Keratinocyte (primary cell): ENCODE data around the gene SMG9. TPM values are rescaled to one million over a fixed set of nuclear protein-coding genes. Genes with fewer than 3 reads are reported as not detected.

ENCODE experiments used
- DNase-seq: peaks from one replicate; pipeline ENCODE4 v3.0.0-alpha.2; 2011; ENCODE audit warnings: low read depth, missing footprints, low spot score
- FAIRE-seq: peaks from 2 replicates; lab custom pipeline; 2011; peaks lifted over from hg19 to GRCh38; lab: Jason Lieb, UNC
- H2AFZ ChIP-seq: 2 replicates; pipeline ENCODE4 v1.6.0; 2012; ENCODE audit warnings: low read length, control low read depth, inconsistent platforms; ENCODE audit not compliant: control insufficient read depth
- H3K27ac ChIP-seq: 2 replicates; pipeline ENCODE4 v1.5.1; 2011; ENCODE audit warnings: low read length; ENCODE audit not compliant: control insufficient read depth, insufficient read depth
- H3K27me3 ChIP-seq: 3 replicates; pipeline ENCODE4 v1.6.0; 2011; ENCODE audit warnings: low read length; ENCODE audit not compliant: control insufficient read depth, insufficient read depth; ENCODE audit errors: extremely low read depth
- H3K36me3 ChIP-seq, 2 experiments: 2 replicates in 1 of 2; 3 replicates in 1 of 2; pipeline ENCODE4 v1.5.1; 2011; ENCODE audit warnings: low read length in 2 of 2, mild to moderate bottlenecking in 1 of 2; ENCODE audit not compliant: control insufficient read depth in 2 of 2, insufficient read depth in 2 of 2; ENCODE audit errors: extremely low read depth in 1 of 2
- H3K4me1 ChIP-seq: 3 replicates; pipeline ENCODE4 v1.5.1; 2011; ENCODE audit warnings: low read length; ENCODE audit not compliant: control insufficient read depth, insufficient read depth; ENCODE audit errors: extremely low read depth
- H3K4me2 ChIP-seq: 3 replicates; pipeline ENCODE4 v1.6.0; 2011; ENCODE audit warnings: low read depth, low read length; ENCODE audit not compliant: control insufficient read depth, insufficient read depth; ENCODE audit errors: extremely low read depth
- H3K4me3 ChIP-seq, 3 experiments: fragments of 200-600 bp in 1 of 3; sonication (generic) in 1 of 3; 2 replicates in 2 of 3; 3 replicates in 1 of 3; pipeline ENCODE4 v1.5.1; 2011 to 2016; ENCODE audit warnings: low read length in 3 of 3, mild to moderate bottlenecking in 3 of 3, control low read depth in 2 of 3, inconsistent platforms in 1 of 3, low read depth in 1 of 3, mixed read lengths in 1 of 3, mixed run types in 1 of 3, moderate library complexity in 1 of 3; ENCODE audit not compliant: control insufficient read depth in 2 of 3, insufficient read depth in 2 of 3; ENCODE audit errors: extremely low read depth in 1 of 3
- H3K79me2 ChIP-seq: 2 replicates; pipeline ENCODE4 v1.6.0; 2012; ENCODE audit warnings: low read length; ENCODE audit not compliant: control insufficient read depth, insufficient read depth
- H3K9ac ChIP-seq: 3 replicates; pipeline ENCODE4 v1.6.0; 2011; ENCODE audit warnings: low read length; ENCODE audit not compliant: control insufficient read depth, insufficient read depth; ENCODE audit errors: extremely low read depth
- H3K9me1 ChIP-seq: 3 replicates; pipeline ENCODE4 v1.6.0; 2011; ENCODE audit warnings: low read length; ENCODE audit not compliant: control insufficient read depth, insufficient read depth; ENCODE audit errors: extremely low read depth
- H3K9me3 ChIP-seq: 2 replicates; pipeline ENCODE4 v1.5.1; 2012; ENCODE audit warnings: low read depth, low read length; ENCODE audit not compliant: control insufficient read depth
- H4K20me1 ChIP-seq: 3 replicates; pipeline ENCODE4 v1.6.0; 2011; ENCODE audit warnings: low read length; ENCODE audit not compliant: control insufficient read depth, insufficient read depth; ENCODE audit errors: extremely low read depth
- EZH2 ChIP-seq: IDR thresholded peaks from one replicate; pipeline ENCODE4 v1.6.1; 2012; ENCODE audit warnings: inconsistent platforms, mild to moderate bottlenecking, low read length, moderate library complexity
- dilution Hi-C: fragments of 300-500 bp; cut with MboI; formaldehyde crosslinking; loops from one replicate; pipeline ENCODE4 v1.7.0; 2020; ENCODE audit warnings: low sequenced_read_pairs; ENCODE audit not compliant: extremely low pct_ligation_motif_present
- polyA plus RNA-seq, 5 experiments: library from polyadenylated mRNA; depleted of rRNA in 3 of 5; stranded (reverse) in 3 of 5; stranded (forward) in 1 of 5; unstranded in 1 of 5; fragments of >200 nt; gene quantifications; 1 replicate in 1 of 5; 2 replicates in 3 of 5; 3 replicates in 1 of 5; pipeline versions ENCODE4 v1.2.1 to v1.2.3, GENCODE V29; 2011 to 2012; ENCODE audit warnings: missing spikeins in 2 of 5, low read depth in 1 of 5, low replicate concordance in 1 of 5
- TF ChIP-seq, protein P1 (sequence below), 3 experiments: IDR thresholded peaks in 1 of 3; conservative IDR thresholded peaks in 1 of 3; optimal IDR thresholded peaks in 1 of 3; 2 replicates in 2 of 3; 3 replicates in 1 of 3; pipeline versions ENCODE3 to v1.5.1; 2011; ENCODE audit warnings: low read length in 3 of 3, mild to moderate bottlenecking in 3 of 3, moderate library complexity in 2 of 3, control low read depth in 1 of 3, inconsistent platforms in 1 of 3; ENCODE audit not compliant: insufficient read depth in 2 of 3; ENCODE audit errors: extremely low read depth in 1 of 3

SMG9 gene
- polyA plus RNA-seq, 1 donor (not counting 4 experiments of a cell fraction or from before 2014, with no cell fraction given) = 15.6 TPM

DNA sequence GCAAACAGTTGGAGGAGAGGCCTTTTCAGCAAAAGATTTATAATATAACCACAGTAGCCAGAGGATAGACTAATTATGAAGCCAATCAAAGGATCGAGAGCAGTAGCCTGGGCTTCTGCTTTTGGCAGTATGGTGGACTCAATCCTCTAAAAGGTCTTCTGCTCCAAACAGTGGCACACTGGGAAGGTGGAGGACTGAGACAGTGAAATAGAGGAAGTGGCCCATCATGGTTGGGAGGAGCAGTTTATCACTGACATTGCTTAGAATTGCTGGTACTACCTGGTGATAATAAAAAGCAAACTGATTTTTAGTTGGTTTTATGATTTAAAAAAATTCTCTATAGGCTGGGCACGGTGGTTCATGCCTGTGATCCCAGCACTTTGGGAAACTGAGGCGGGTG lies 63.9 kb downstream of the SMG9 start:
- TF ChIP-seq EZH2 = no peak
- TF ChIP-seq, protein P1, sequence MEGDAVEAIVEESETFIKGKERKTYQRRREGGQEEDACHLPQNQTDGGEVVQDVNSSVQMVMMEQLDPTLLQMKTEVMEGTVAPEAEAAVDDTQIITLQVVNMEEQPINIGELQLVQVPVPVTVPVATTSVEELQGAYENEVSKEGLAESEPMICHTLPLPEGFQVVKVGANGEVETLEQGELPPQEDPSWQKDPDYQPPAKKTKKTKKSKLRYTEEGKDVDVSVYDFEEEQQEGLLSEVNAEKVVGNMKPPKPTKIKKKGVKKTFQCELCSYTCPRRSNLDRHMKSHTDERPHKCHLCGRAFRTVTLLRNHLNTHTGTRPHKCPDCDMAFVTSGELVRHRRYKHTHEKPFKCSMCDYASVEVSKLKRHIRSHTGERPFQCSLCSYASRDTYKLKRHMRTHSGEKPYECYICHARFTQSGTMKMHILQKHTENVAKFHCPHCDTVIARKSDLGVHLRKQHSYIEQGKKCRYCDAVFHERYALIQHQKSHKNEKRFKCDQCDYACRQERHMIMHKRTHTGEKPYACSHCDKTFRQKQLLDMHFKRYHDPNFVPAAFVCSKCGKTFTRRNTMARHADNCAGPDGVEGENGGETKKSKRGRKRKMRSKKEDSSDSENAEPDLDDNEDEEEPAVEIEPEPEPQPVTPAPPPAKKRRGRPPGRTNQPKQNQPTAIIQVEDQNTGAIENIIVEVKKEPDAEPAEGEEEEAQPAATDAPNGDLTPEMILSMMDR (optimal IDR thresholded peaks at IDR 0.05 in 1 of 3, IDR thresholded peaks at IDR 0.05 in 1 of 3, conservative IDR thresholded peaks at IDR 0.05 in 1 of 3; ENCODE audit: extremely low read depth in 1 of 3, insufficient read depth in 2 of 3, low read length in 3 of 3) = no peak
- Histone ChIP-seq H3K9me1 (peaks cover 3% of the 10 kb centered on the region), H3K79me2 (no peaks in the 10 kb centered on the region), H3K9me3 (peaks cover 3% of the 10 kb centered on the region), H3K4me2 (no peak overlapping the region), H3K36me3 (no peaks in the 10 kb centered on the region), H3K9ac (no peak overlapping the region), H3K27ac (no peak overlapping the region), H3K4me1 (peaks cover 18% of the 10 kb centered on the region), H2AFZ (no peak overlapping the region), H3K27me3 (no peaks in the 10 kb centered on the region), H4K20me1 (no peaks in the 10 kb centered on the region), H3K4me3 (no peak overlapping the region)
- FAIRE-seq (no peak), DNase-seq (no peak)
- dilution Hi-C loops = no loop called here

DNA sequence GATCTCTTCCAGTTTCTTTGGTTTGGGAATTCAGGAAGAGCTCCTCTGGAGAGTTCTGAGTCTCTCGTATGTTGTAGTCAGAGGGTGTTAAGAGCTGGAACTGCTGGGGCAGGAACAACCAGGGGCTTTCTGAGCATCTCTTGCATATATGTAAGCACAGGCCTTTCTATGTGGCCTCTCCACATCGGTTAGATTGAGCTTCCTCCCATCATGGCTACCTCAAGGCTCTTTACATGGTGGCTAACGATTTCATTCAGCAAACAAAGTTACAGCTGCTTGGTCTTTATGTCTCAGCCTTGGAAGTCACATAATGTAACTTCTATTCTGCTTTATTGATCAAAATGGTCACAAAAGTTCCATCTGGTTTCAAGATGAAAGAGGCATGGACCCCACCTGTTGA lies 64.3 kb downstream of the SMG9 start:
- Histone ChIP-seq H3K27ac (no peak overlapping the region), H3K9me1 (peaks cover 3% of the 10 kb centered on the region), H3K36me3 (no peaks in the 10 kb centered on the region), H3K4me1 (peaks cover 18% of the 10 kb centered on the region), H2AFZ (no peak overlapping the region), H3K4me3 (no peak overlapping the region), H3K4me2 (no peak overlapping the region), H3K27me3 (no peaks in the 10 kb centered on the region), H4K20me1 (no peaks in the 10 kb centered on the region), H3K79me2 (no peaks in the 10 kb centered on the region), H3K9me3 (peaks cover 3% of the 10 kb centered on the region), H3K9ac (no peak overlapping the region)
- dilution Hi-C loops = no loop called here
- no peak for DNase-seq
- FAIRE-seq = no peak
- TF ChIP-seq, protein P1 (optimal IDR thresholded peaks at IDR 0.05 in 1 of 3, IDR thresholded peaks at IDR 0.05 in 1 of 3, conservative IDR thresholded peaks at IDR 0.05 in 1 of 3; ENCODE audit: extremely low read depth in 1 of 3, insufficient read depth in 2 of 3, low read length in 3 of 3) = no peak
- no peak for TF ChIP-seq EZH2
